Sigmoid colon (tissue), 7 donors: ENCODE results near the gene ALOX12B. TPM values are rescaled to one million over a fixed set of nuclear protein-coding genes. Genes with fewer than 3 reads are reported as not detected.

Source experiments
- DNase-seq: peaks from one replicate; pipeline ENCODE4 v3.0.0-alpha.2; 2019
- H3K27ac ChIP-seq, 4 donors: fragments of 200-600 bp; sonication (generic); one replicate each; pipeline ENCODE4 v1.5.1; 2016 to 2019; ENCODE audit warnings: mild to moderate bottlenecking in 1 of 4
- H3K27me3 ChIP-seq, 3 donors: fragments of 200-600 bp; sonication (generic); one replicate each; pipeline ENCODE4 v1.5.1; 2019; ENCODE audit warnings: mild to moderate bottlenecking in 1 of 3
- H3K36me3 ChIP-seq, 4 donors: fragments of 200-600 bp; sonication (generic); one replicate each; pipeline ENCODE4 v1.5.1; 2016 to 2019
- H3K4me1 ChIP-seq, 4 donors: fragments of 200-600 bp; sonication (generic); one replicate each; pipeline ENCODE4 v1.5.1; 2017 to 2019
- H3K4me3 ChIP-seq, 4 donors: fragments of 200-600 bp; sonication (generic); one replicate each; pipeline ENCODE4 v1.5.1; 2017 to 2019; ENCODE audit warnings: mild to moderate bottlenecking in 2 of 4, moderate library complexity in 1 of 4
- H3K9me3 ChIP-seq, 4 donors: fragments of 200-600 bp in 3 of 4; sonication (generic) in 3 of 4; one replicate each; pipeline versions ENCODE4 v1.5.1 to v1.6.1; 2013 to 2019
- EP300 ChIP-seq, 4 donors: sonication (generic); formaldehyde crosslinking; IDR thresholded peaks; one replicate each; pipeline ENCODE4 v1.6.1; 2017; ENCODE audit warnings: antibody characterized with exemption in 4 of 4
- POLR2A ChIP-seq, 2 donors: fragments of 450-650 bp; IDR thresholded peaks; one replicate each; pipeline ENCODE4 v1.6.1; 2016; ENCODE audit warnings: antibody characterized with exemption in 2 of 2, mild to moderate bottlenecking in 2 of 2, moderate library complexity in 2 of 2
- POLR2AphosphoS5 ChIP-seq, 4 donors: sonication (generic); formaldehyde crosslinking; IDR thresholded peaks; one replicate each; pipeline ENCODE4 v1.6.1; 2017; ENCODE audit warnings: antibody characterized with exemption in 4 of 4
- WGBS, 2 donors: extraction: QIAGEN DNeasy Blood & Tissue Kit; methylation state at CpG; one replicate each; pipeline ENCODE4 v1.1.7; 2013; 5-methylcytosine and 5-hydroxymethylcytosine counted together
- intact Hi-C: fragments of 100-400 bp; cut with DNase I; formaldehyde crosslinking; loops from one replicate; pipeline ENCODE4 v1.15.1; 2023
- polyA plus RNA-seq, 3 donors: library from polyadenylated mRNA; stranded (reverse); fragments of 200-250 nt; gene quantifications; one replicate each; pipeline ENCODE4 v1.2.3, GENCODE V29; 2013
- total RNA-seq, 4 donors: library from RNA; depleted of rRNA; stranded (reverse); fragments of >200 nt; gene quantifications; one replicate each; pipeline ENCODE4 v1.1.0, GENCODE V29; 2016
- TF ChIP-seq, protein P1 (sequence below), 4 experiments: fragments of 450-650 bp in 3 of 4; fragments of 200-600 bp in 1 of 4; IDR thresholded peaks; one replicate each; pipeline ENCODE4 v1.5.1; 2016 to 2019; ENCODE audit warnings: antibody characterized with exemption in 4 of 4, mild to moderate bottlenecking in 3 of 4, moderate library complexity in 2 of 4
- donor health status: healthy with polysubstance abuse.
- donor health status: Bipolar disorder and iron deficiency.
- donor health status: healthy.

The ALOX12B gene
- total and polyA plus RNA-seq, 7 donors = 0.52 TPM; not detected in 6

DNA sequence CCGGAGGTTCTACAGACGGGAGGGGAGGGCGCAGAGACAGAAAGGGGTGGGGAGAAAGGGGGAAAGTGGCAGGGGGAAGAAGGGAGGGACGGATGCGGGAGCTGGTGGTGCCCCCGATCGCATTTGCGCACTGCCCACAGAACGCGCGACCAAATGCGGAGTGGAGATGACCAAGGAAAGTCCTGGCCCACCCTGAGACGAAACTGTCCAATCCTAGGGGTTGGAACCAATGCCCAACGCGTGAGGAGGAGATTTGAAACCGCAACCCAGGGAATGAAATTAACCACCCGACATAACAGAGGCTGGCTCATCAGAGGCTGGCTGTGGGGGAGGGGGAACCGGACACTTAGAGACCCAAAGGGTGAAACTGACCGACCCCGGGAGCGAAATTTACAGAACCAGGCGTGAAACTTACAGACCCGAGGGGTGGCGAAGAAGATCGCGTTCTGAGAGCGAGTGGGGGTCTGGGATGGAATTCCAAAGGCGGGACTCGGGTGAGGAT is 35.0 kb upstream of the ALOX12B start:
- intact Hi-C loops = loop anchor here (5.0 kb wide), 1 partner anchor 55 kb away; the partner anchor contains the start of gene TMEM107
- Histone ChIP-seq H3K27ac (peak overlapping the region in 2 of 4 donors; percentile 50 to 53), H3K27me3 (peaks cover 12 to 58% (median 51%) of the 10 kb centered on the region in 3 donors)

GRCh38 chr17:8121681-8122421 is 34.3 kb upstream of the ALOX12B start:
- TF ChIP-seq, protein P1, sequence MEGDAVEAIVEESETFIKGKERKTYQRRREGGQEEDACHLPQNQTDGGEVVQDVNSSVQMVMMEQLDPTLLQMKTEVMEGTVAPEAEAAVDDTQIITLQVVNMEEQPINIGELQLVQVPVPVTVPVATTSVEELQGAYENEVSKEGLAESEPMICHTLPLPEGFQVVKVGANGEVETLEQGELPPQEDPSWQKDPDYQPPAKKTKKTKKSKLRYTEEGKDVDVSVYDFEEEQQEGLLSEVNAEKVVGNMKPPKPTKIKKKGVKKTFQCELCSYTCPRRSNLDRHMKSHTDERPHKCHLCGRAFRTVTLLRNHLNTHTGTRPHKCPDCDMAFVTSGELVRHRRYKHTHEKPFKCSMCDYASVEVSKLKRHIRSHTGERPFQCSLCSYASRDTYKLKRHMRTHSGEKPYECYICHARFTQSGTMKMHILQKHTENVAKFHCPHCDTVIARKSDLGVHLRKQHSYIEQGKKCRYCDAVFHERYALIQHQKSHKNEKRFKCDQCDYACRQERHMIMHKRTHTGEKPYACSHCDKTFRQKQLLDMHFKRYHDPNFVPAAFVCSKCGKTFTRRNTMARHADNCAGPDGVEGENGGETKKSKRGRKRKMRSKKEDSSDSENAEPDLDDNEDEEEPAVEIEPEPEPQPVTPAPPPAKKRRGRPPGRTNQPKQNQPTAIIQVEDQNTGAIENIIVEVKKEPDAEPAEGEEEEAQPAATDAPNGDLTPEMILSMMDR (IDR thresholded peaks at IDR 0.05) = peak in 1 of 4 experiments; percentile 27
- TF ChIP-seq POLR2AphosphoS5 (IDR thresholded peaks at IDR 0.05) = peak in 1 of 4 donors; percentile 29
- TF ChIP-seq POLR2A (IDR thresholded peaks at IDR 0.05) = no peak
- TF ChIP-seq EP300 (IDR thresholded peaks at IDR 0.05) = no peak
- peak; percentile 78 for DNase-seq
- Histone ChIP-seq H3K27ac (peak overlapping the region in 3 of 4 donors; percentile 4 to 53 (median 50)), H3K27me3 (peaks cover 12 to 64% (median 54%) of the 10 kb centered on the region in 3 donors), H3K9me3 (no peaks in the 10 kb centered on the region), H3K36me3 (no peaks in the 10 kb centered on the region), H3K4me3 (peak overlapping the region; percentile 27 to 53 (median 46)), H3K4me1 (peaks cover 0 to 83% (median 79%) of the 10 kb centered on the region in 4 donors)
- intact Hi-C loops = loop anchor here (5.0 kb wide), 1 partner anchor 55 kb away; the partner anchor contains the start of gene TMEM107
- WGBS, 2 donors = 1% methylated on average over 76 of the region's 76 CpGs

More for the DNA sequence above, 35.0 kb upstream of the ALOX12B start:
- peak overlapping the region; percentile 27 to 53 (median 46) for H3K4me3 ChIP-seq
- H3K9me3 ChIP-seq = no peaks in the 10 kb centered on the region
- 1% methylated on average over 29 of the region's 29 CpGs for WGBS, 2 donors
- H3K36me3 ChIP-seq = no peaks in the 10 kb centered on the region
- TF ChIP-seq, protein P1 (IDR thresholded peaks at IDR 0.05) = no peak
- TF ChIP-seq POLR2AphosphoS5 (IDR thresholded peaks at IDR 0.05) = peak in 1 of 4 donors; percentile 33
- DNase-seq = no peak
- H3K4me1 ChIP-seq = peaks cover 0 to 85% (median 81%) of the 10 kb centered on the region in 4 donors

- WGBS, 2 donors = 1% methylated on average over 25 of the region's 25 CpGs
- no peak for TF ChIP-seq POLR2AphosphoS5 (IDR thresholded peaks at IDR 0.05)
- no peak for TF ChIP-seq EP300 (IDR thresholded peaks at IDR 0.05)
- TF ChIP-seq POLR2A (IDR thresholded peaks at IDR 0.05) = no peak
- TF ChIP-seq, protein P1 (IDR thresholded peaks at IDR 0.05) = no peak
- H3K27me3 ChIP-seq = peaks cover 12 to 69% (median 59%) of the 10 kb centered on the region in 3 donors
- intact Hi-C loops = loop anchor here (5.0 kb wide), 1 partner anchor 56 kb away; the partner anchor contains the start of gene TMEM107
- H3K36me3 ChIP-seq = no peaks in the 10 kb centered on the region
- peak overlapping the region; percentile 27 to 53 (median 46) for H3K4me3 ChIP-seq
- H3K4me1 ChIP-seq = peaks cover 0 to 78% (median 75%) of the 10 kb centered on the region in 4 donors
- DNase-seq = no peak
- no peaks in the 10 kb centered on the region for H3K9me3 ChIP-seq
- H3K27ac ChIP-seq = peak overlapping the region in 2 of 4 donors; percentile 50 to 53
Measured at GRCh38 chr17:8121407-8121680, 33.8 kb upstream of the ALOX12B start.

- 1% methylated on average over 40 of the region's 40 CpGs for WGBS, 2 donors
- Histone ChIP-seq H3K4me3 (peak overlapping the region; percentile 9 to 53 (median 46)), H3K27me3 (peaks cover 12 to 75% (median 65%) of the 10 kb centered on the region in 3 donors), H3K36me3 (no peaks in the 10 kb centered on the region), H3K4me1 (peaks cover 0 to 75% (median 70%) of the 10 kb centered on the region in 4 donors), H3K9me3 (no peaks in the 10 kb centered on the region), H3K27ac (peak overlapping the region in 3 of 4 donors; percentile 77 to 87 (median 83))
- intact Hi-C loops = loop anchor here (5.0 kb wide), 1 partner anchor 57 kb away; the partner anchor contains the start of gene TMEM107
- TF ChIP-seq, protein P1 (IDR thresholded peaks at IDR 0.05) = no peak
- TF ChIP-seq POLR2A (IDR thresholded peaks at IDR 0.05) (no peak), POLR2AphosphoS5 (IDR thresholded peaks at IDR 0.05) (no peak), EP300 (IDR thresholded peaks at IDR 0.05) (no peak)
- peak; percentile 78 for DNase-seq
Measured at GRCh38 chr17:8120520-8121406, 33.2 kb upstream of the ALOX12B start.
